ENCODE data around the gene FOXL1. TPM values are rescaled to one million over a fixed set of nuclear protein-coding genes. Genes with fewer than 3 reads are reported as not detected.

FOXL1 gene
- total RNA-seq, 1 donor, result 2.5 TPM

GRCh38 chr16:86597126-86597879 is 19.0 kb downstream of the FOXL1 start:
- Histone ChIP-seq H3K4me1 (ENCODE audit: insufficient read depth, low read length) (peaks cover 29% of the 10 kb centered on the region), H4K20me1 (ENCODE audit: insufficient read depth, low read length) (no peaks in the 10 kb centered on the region), H3K27ac (ENCODE audit: low read depth, low read length) (no peak overlapping the region), H3K36me3 (ENCODE audit: insufficient read depth, low read length) (peaks cover under 1% of the 10 kb centered on the region), H2AFZ (ENCODE audit: low read length) (no peak overlapping the region), H3K79me2 (ENCODE audit: insufficient read depth, low read length) (peaks cover 11% of the 10 kb centered on the region), H3K4me3 (ENCODE audit: insufficient read depth, low read length) (no peak overlapping the region), H3K9me3 (ENCODE audit: low read depth, low read length) (no peaks in the 10 kb centered on the region), H3K4me2 (ENCODE audit: insufficient read depth, low read length) (no peak overlapping the region), H3K27me3 (ENCODE audit: insufficient read depth, low read length) (no peaks in the 10 kb centered on the region)
- TF ChIP-seq, protein P1, sequence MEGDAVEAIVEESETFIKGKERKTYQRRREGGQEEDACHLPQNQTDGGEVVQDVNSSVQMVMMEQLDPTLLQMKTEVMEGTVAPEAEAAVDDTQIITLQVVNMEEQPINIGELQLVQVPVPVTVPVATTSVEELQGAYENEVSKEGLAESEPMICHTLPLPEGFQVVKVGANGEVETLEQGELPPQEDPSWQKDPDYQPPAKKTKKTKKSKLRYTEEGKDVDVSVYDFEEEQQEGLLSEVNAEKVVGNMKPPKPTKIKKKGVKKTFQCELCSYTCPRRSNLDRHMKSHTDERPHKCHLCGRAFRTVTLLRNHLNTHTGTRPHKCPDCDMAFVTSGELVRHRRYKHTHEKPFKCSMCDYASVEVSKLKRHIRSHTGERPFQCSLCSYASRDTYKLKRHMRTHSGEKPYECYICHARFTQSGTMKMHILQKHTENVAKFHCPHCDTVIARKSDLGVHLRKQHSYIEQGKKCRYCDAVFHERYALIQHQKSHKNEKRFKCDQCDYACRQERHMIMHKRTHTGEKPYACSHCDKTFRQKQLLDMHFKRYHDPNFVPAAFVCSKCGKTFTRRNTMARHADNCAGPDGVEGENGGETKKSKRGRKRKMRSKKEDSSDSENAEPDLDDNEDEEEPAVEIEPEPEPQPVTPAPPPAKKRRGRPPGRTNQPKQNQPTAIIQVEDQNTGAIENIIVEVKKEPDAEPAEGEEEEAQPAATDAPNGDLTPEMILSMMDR (IDR thresholded peaks at IDR 0.05; ENCODE audit: extremely low read depth, low read depth, low read length), result no peak
- DNase-seq (ENCODE audit: insufficient read length, low spot score, missing footprints), result no peak

- Histone ChIP-seq H2AFZ (ENCODE audit: low read length) (no peak overlapping the region), H3K27me3 (ENCODE audit: insufficient read depth, low read length) (no peaks in the 10 kb centered on the region), H3K36me3 (ENCODE audit: insufficient read depth, low read length) (peaks cover 2% of the 10 kb centered on the region), H4K20me1 (ENCODE audit: insufficient read depth, low read length) (no peaks in the 10 kb centered on the region), H3K4me2 (ENCODE audit: insufficient read depth, low read length) (no peak overlapping the region), H3K4me1 (ENCODE audit: insufficient read depth, low read length) (peaks cover 29% of the 10 kb centered on the region), H3K9me3 (ENCODE audit: low read depth, low read length) (no peaks in the 10 kb centered on the region), H3K27ac (ENCODE audit: low read depth, low read length) (no peak overlapping the region), H3K4me3 (ENCODE audit: insufficient read depth, low read length) (no peak overlapping the region), H3K79me2 (ENCODE audit: insufficient read depth, low read length) (peaks cover 11% of the 10 kb centered on the region)
- TF ChIP-seq, protein P1 (IDR thresholded peaks at IDR 0.05; ENCODE audit: extremely low read depth, low read depth, low read length), result no peak
- DNase-seq (ENCODE audit: insufficient read length, low spot score, missing footprints), result peak; percentile 21
Observed at GRCh38 chr16:86597880-86598606, 19.7 kb downstream of the FOXL1 start.

DNA sequence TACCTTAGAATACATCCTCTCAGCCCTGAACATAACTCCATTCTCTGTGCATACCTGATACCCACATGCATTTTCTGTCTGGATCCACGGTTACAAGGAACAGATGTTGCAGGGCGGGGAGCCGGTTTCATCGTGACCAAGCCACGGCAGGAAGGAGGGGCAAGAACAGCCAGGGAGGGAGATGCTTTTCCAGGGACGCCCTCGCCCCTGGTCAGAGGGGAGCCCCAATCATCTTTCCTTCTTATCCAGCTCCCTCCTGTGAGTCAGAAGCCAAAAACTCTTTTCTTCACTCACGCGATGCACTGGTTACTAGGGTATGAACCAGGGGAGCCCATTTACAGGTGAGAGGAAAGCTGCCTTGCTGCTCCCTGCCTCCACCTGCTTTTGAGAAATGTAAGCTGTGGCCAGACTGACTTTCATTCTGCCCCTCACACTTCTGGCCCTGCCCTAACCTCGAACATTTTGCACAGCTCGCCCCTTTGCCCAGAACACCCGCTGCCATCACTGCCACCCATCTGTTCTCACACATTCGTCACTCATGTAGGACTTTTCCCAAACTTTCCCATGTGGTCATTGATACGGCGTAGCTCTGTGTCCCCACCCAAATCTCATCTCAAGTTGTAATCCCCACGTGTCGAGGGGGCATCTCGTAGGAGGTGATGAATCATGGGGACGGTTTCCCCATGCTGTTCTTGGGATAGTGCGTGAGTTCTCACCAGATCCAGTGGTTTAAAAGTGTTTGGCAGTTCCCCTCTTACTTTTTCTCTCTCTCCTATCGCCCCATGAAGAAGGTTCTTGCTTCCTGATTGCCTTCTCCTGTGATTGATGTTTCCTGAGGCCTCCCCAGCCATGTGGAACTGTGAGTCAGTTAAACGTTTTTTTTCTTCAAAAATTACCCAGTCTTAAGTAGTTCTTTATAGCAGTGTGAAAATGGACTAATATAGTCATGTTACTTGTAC is 20.5 kb downstream of the FOXL1 start:
- Histone ChIP-seq H3K4me3 (ENCODE audit: insufficient read depth, low read length) (no peak overlapping the region), H4K20me1 (ENCODE audit: insufficient read depth, low read length) (no peaks in the 10 kb centered on the region), H3K9me3 (ENCODE audit: low read depth, low read length) (no peaks in the 10 kb centered on the region), H3K79me2 (ENCODE audit: insufficient read depth, low read length) (peaks cover 7% of the 10 kb centered on the region), H2AFZ (ENCODE audit: low read length) (no peak overlapping the region), H3K27me3 (ENCODE audit: insufficient read depth, low read length) (no peaks in the 10 kb centered on the region), H3K4me1 (ENCODE audit: insufficient read depth, low read length) (peaks cover 20% of the 10 kb centered on the region), H3K36me3 (ENCODE audit: insufficient read depth, low read length) (peaks cover 2% of the 10 kb centered on the region), H3K27ac (ENCODE audit: low read depth, low read length) (no peak overlapping the region), H3K4me2 (ENCODE audit: insufficient read depth, low read length) (no peak overlapping the region)
- TF ChIP-seq, protein P1 (IDR thresholded peaks at IDR 0.05; ENCODE audit: extremely low read depth, low read depth, low read length), result no peak
- DNase-seq (ENCODE audit: insufficient read length, low spot score, missing footprints), result peak; percentile 34

Measured in osteoblast (primary cell).